HG03575 (cell line): ENCODE results near the gene ADIPOR2.

Source experiments
- ATAC-seq: cut with Tn5 transposase; IDR thresholded peaks from one replicate; pipeline ENCODE4 v1.9.1; 2021; ENCODE audit not compliant: unreplicated experiment, insufficient number of reproducible peaks, low FRiP score; ENCODE audit errors: extremely low read depth

ADIPOR2 gene

DNA sequence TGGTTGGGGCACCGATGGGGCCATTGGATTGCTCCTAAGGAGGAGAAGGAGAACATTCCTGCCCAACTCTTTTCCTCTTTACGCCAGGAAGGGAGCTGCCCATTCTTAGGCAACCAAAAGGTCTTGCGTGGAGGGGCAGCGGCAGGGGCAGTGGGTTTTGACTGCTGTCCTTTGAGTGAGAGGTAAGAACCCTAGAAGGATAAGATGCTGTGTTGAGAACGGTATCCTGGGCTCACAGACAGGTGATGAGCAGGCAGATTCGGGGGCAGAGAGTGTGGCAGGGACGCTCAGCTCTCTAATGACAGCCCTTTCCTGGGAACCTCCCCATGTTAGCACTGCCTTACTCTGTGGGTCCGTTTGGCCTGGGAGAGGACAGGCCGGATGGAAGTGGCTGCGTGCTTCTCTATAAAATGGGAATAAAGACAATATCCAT is 142.7 kb downstream of the ADIPOR2 start:
- ATAC-seq, result no peak

- ATAC-seq, result no peak
Observed at GRCh38 chr12:1834186-1834925, 143.5 kb downstream of the ADIPOR2 start.

- ATAC-seq, result no peak
Observed at GRCh38 chr12:1835211-1836131, 144.6 kb downstream of the ADIPOR2 start.

DNA sequence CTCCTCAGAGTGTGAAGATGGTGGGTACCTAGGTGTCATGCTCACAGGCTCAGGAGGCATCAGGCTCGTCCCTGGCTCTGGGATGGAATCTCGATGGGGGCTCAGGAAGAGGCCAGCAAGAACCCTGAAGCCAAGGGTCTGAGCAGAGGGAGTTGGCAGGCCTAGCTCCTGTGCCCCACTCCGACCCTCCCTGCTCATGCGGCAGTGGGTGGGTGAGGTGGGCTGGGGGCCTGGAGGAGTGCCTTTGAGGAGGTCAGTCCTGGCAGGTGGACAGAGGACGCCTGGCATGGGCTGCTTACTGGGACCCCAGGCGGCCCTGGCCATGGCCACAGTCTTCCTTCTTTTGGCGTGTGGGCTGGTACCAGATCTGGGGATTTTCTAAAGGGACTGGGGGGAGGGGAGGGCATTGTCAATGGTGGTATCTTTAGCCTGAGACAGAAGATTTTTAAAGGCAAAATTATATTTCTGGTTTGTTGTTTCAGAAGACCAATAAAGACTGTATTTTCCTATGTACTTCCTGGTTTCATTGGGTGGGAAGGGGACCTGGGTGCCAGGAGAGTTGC is 145.5 kb downstream of the ADIPOR2 start:
- ATAC-seq, result no peak

- no peak for ATAC-seq
Observed at GRCh38 chr12:1836854-1837421, 146.1 kb downstream of the ADIPOR2 start.

GRCh38 chr12:1837541-1838204 is 146.8 kb downstream of the ADIPOR2 start:
- no peak for ATAC-seq
